Hepatocyte (in vitro differentiated cells): ENCODE measurements around the gene RCAN2.

Experiments used
- EZH2 ChIP-seq: fragments of 200-600 bp; sonication (generic); IDR thresholded peaks from 2 replicates; pipeline ENCODE4 v1.6.1; 2016; ENCODE audit warnings: antibody characterized with exemption, mild to moderate bottlenecking, borderline replicate concordance
- EZH2phosphoT487 ChIP-seq: fragments of 200-600 bp; sonication (generic); IDR thresholded peaks from one replicate; pipeline ENCODE4 v1.6.1; 2018; ENCODE audit warnings: antibody characterized with exemption, mild to moderate bottlenecking, low read depth, moderate library complexity; ENCODE audit not compliant: unreplicated experiment, severe bottlenecking
- TF ChIP-seq, protein P1 (sequence below): fragments of 200-600 bp; sonication (generic); IDR thresholded peaks from 2 replicates; pipeline ENCODE4 v1.5.1; 2016; ENCODE audit warnings: antibody characterized with exemption, mild to moderate bottlenecking; ENCODE audit not compliant: poor library complexity

DNA sequence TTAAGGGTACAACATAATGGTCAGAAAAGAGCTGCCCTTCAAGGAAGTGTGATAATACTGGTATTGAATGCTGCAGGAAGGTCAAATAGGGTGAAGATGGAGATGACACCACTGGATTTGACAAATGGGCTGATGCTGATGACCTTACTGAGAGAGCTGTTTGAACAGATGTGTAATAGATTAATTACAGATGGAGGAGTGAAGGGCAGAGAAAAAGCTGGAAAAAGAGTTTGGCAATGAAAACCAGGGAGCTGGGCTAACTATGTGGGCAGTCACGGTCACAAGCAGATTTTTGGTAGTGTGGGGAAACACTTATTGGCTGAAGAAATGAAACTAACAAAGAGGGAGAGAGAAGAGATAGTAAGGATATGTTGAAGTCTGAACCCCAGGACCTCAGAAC, 236.9 kb downstream of the RCAN2 start:
- TF ChIP-seq, protein P1, sequence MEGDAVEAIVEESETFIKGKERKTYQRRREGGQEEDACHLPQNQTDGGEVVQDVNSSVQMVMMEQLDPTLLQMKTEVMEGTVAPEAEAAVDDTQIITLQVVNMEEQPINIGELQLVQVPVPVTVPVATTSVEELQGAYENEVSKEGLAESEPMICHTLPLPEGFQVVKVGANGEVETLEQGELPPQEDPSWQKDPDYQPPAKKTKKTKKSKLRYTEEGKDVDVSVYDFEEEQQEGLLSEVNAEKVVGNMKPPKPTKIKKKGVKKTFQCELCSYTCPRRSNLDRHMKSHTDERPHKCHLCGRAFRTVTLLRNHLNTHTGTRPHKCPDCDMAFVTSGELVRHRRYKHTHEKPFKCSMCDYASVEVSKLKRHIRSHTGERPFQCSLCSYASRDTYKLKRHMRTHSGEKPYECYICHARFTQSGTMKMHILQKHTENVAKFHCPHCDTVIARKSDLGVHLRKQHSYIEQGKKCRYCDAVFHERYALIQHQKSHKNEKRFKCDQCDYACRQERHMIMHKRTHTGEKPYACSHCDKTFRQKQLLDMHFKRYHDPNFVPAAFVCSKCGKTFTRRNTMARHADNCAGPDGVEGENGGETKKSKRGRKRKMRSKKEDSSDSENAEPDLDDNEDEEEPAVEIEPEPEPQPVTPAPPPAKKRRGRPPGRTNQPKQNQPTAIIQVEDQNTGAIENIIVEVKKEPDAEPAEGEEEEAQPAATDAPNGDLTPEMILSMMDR: no peak
- no peak for TF ChIP-seq EZH2
- no peak for TF ChIP-seq EZH2phosphoT487
